ENCODE data around the gene DNAJB2.
"Not testable (repeated sequence)": the region's sequence is repeated elsewhere in the genome, so short reads cannot be mapped to it uniquely, and the experiment has no call there.

The DNAJB2 gene

DNA sequence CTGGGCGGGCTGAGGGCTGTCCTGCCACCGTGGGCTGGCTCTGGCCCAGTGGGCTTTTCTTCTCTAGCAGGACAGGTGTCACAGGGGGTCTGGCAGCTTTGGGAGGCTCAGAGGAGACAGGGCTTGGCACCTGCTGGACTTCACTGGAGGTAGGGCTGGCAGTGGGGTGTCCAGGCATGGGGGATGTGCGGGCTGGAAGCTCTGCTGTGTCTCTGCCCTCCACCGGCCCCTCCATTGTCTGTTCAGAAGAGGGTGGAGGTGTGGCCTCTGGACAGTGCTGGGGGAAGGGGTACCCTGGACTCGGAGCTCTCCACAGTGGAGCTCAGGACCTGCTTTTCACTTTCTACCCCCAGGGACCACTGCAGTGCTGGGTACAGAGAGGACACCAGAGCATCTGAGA, 20.9 kb downstream of the DNAJB2 start:
- TF ChIP-seq, protein P1, sequence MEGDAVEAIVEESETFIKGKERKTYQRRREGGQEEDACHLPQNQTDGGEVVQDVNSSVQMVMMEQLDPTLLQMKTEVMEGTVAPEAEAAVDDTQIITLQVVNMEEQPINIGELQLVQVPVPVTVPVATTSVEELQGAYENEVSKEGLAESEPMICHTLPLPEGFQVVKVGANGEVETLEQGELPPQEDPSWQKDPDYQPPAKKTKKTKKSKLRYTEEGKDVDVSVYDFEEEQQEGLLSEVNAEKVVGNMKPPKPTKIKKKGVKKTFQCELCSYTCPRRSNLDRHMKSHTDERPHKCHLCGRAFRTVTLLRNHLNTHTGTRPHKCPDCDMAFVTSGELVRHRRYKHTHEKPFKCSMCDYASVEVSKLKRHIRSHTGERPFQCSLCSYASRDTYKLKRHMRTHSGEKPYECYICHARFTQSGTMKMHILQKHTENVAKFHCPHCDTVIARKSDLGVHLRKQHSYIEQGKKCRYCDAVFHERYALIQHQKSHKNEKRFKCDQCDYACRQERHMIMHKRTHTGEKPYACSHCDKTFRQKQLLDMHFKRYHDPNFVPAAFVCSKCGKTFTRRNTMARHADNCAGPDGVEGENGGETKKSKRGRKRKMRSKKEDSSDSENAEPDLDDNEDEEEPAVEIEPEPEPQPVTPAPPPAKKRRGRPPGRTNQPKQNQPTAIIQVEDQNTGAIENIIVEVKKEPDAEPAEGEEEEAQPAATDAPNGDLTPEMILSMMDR (IDR thresholded peaks at IDR 0.05; ENCODE audit: control insufficient read depth, insufficient read depth, low read depth, low read length, missing control alignments), result no peak
- H3K4me3 ChIP-seq (ENCODE audit: control insufficient read depth, low read depth, low read length), result no peak overlapping the region
- DNase-seq (ENCODE audit: low read depth), result no peak

DNA sequence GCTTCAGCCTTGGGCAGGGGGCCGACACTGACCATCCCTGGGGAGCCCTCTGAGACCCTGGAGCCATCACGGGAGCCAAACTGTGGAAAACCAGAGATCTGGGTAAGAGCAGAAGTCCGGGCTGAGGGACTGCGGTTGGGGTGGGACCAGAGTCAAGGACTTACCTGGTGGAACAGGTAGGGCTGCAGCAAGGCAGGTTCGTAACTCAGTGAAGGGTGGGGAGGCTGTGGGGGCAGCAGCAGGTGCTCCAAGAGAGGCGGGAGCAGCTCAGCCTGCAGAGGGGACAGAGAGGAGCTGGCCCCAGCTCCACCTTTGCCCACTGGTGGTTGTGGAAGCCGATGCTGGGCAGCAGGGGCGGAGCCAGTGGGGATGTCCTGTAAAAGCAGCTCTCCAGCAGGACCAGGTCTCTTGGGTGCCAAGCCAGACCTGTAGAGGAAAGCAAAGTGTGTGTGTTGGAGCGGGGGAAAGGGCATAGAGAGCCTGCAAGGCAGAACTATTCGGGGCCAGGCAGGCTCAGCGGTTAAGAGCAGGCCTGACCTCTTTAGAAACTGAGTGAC, 23.3 kb downstream of the DNAJB2 start:
- H3K4me3 ChIP-seq (ENCODE audit: control insufficient read depth, low read depth, low read length), result no peak overlapping the region
- TF ChIP-seq, protein P1 (IDR thresholded peaks at IDR 0.05; ENCODE audit: control insufficient read depth, insufficient read depth, low read depth, low read length, missing control alignments), result no peak
- DNase-seq (ENCODE audit: low read depth), result no peak

DNA sequence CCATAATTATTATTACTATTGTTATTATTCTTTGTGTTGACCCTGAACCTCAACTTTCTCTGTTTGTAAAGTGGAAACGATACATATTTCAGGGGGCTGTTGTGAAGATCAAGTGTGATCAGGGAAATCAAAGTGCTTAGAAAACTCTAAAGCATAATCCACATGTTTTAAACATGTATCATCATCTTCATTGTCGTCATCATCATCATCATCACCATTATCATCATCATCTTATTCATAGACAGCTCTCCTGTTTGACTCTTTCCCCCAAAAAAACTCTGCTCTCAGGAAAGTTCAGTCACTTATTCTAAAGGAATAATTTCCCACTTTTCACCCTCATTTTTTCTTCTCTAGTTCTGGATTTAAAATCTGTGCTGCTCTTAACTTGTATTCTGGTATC, 25.1 kb downstream of the DNAJB2 start:
- TF ChIP-seq, protein P1 (IDR thresholded peaks at IDR 0.05; ENCODE audit: control insufficient read depth, insufficient read depth, low read depth, low read length, missing control alignments), result no peak
- DNase-seq (ENCODE audit: low read depth), result no peak
- no peak overlapping the region for H3K4me3 ChIP-seq (ENCODE audit: control insufficient read depth, low read depth, low read length)

DNA sequence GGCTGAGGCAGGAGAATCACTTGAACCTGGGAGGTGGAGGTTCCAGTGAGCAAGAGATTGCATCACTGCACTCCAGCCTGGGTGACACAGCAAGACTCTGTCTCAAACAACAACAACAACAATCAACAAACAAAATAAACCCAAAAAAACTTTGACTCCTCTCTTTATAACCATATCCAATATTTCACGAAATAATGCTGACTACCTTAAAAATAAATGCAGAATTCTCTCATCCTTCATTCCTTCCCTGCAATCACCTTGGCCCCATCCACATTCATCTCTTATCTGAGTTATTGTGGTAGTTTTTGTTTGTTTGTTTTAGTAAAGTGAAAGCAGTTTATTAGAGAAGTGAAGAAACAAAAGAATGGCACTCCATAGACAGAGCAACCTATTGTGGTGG, 26.9 kb downstream of the DNAJB2 start:
- TF ChIP-seq, protein P1 (IDR thresholded peaks at IDR 0.05; ENCODE audit: control insufficient read depth, insufficient read depth, low read depth, low read length, missing control alignments), result no peak

DNA sequence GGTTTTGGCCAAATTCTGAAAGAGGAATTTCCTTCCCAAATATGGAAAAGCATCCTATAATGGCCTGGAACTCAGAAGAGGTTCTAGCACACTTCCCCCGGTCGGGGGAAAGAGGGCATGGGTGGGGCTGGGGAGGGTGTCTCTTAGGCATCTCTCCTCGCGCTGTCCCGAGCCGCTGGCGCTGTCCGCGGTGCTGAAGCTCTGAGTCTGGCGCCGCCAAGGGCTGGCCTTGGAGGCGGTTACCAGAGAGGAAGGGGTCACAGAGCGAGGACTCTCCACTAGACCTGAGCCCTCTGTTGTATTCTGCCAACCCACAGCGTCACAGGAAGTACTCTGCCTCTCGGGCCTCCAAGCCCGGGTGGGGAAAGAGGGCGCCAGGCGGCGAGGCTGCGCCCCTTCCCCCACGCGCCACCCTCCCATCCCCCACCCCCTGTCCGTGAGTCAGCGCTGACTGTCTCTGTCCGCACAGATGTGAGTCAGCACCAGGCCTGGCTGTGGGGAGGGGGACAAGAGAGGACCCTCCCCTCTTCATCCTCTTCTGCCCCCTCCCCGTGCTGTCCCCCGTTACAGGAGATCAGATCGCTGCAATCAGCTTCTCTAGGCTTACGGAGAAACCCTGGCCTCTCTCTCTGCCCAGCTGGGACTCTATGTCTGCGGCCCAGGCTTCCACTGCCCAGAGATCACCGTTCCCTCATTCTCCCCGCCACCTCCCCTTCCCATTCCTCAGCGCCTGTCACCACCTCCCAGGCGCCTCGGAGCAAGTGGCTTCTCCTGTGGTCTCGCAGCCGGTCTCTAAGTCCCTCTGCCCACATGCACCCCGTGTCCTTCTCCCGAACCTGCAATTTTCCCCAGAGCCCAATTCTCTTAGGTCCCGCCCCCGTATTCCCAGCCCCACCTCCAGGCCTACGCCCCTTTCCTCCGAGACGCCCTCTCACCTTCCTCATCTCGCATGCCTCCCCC, 29.3 kb downstream of the DNAJB2 start:
- H3K4me3 ChIP-seq (ENCODE audit: control insufficient read depth, low read depth, low read length), result peak overlapping the region; percentile 15
- TF ChIP-seq, protein P1 (IDR thresholded peaks at IDR 0.05; ENCODE audit: control insufficient read depth, insufficient read depth, low read depth, low read length, missing control alignments), result no peak
- DNase-seq (ENCODE audit: low read depth), result no peak

More for the DNA sequence above, 26.9 kb downstream of the DNAJB2 start:
- H3K4me3 ChIP-seq (ENCODE audit: control insufficient read depth, low read depth, low read length), result no peak overlapping the region
- no peak for DNase-seq (ENCODE audit: low read depth)

DNA sequence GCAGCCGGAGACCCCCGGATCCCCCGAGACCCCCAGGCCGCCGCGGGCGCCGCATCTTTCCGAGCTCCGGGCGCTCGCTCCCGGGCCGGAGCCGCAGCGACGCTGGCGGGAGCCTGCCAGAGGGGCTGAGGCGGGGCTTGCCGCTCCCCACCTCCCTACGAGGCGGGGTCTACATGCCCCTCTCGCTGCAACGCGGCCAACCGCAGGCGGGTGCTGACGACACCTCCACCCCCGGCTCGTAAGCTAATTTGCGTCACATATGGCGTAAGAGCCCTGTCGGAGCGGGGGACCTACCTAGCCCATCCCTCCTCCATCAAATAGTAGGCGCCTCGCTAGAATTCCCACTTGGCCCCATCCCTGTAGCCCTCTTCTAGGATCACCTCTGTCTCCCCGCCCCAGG, 30.1 kb downstream of the DNAJB2 start, which contains the start of gene PTPRN:
Gene PTPRN, minus strand, starts transcription at position 124 of the 400 bp plus-strand sequence. Its CDS starts 69 bp downstream, at position 55.
- DNase-seq (ENCODE audit: low read depth), result no peak
- TF ChIP-seq, protein P1 (IDR thresholded peaks at IDR 0.05; ENCODE audit: control insufficient read depth, insufficient read depth, low read depth, low read length, missing control alignments), result no peak
- peak within 1 kb of the TSS; percentile 15 for H3K4me3 ChIP-seq (ENCODE audit: control insufficient read depth, low read depth, low read length)

DNA sequence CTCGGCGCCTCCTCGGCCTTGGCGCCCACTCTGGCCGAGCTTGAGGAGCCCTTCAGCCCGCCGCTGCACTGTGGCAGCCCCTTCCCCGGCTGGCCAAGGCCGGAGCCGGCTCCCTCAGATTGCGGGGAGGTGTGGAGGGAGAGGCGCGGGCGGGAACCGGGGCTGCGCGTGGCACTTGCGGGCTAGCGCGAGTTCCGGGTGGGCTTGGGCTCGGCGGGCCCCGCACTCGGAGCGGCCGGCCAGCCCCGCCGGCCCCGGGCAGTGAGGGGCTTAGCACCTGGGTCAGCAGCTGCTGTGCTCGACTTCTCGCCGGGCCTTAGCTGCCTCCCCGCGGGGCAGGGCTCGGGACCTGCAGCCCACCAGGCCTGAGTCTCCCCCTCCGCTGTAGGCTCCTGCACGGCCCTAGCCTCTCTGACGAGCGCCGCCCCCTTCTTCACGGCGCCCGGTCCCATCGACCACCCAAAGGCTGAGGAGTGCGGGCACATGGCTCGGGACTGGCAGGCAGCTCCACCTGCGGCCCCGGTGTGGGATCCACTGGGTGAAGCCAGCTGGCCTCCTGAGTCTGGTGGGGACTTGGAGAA, 33.6 kb downstream of the DNAJB2 start:
- not testable (repeated sequence) for H3K4me3 ChIP-seq (ENCODE audit: control insufficient read depth, low read depth, low read length); DNase-seq (ENCODE audit: low read depth)
